ENCODE results near the gene WDR73. TPM values are rescaled to one million over a fixed set of nuclear protein-coding genes. Genes with fewer than 3 reads are reported as not detected.
A peak's percentile ranks its signal among the peaks of the same experiment; 100 is the strongest.

The WDR73 gene
- total RNA-seq, 1 experiment from 2014 or later, result 35.6 TPM

DNA sequence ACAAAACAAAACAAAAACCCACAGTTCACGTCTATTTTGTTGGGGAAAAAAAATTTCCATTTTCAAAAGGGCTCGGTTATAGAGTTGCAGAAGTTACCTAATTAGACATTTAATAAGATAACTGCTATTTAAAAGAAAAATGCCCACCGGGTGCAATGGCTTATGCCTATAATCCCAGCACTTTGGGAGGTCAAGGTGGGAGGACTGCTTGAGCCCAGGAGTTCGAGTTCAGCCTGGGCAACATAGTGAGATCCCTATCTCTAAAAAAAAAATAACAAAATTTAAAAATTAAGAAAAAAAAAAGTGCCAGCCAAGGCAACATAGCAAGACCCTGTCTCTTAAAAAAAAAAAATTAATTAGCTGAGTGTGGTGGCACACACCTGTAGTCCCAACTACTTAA, 42.7 kb upstream of the WDR73 start (continued):
- TF ChIP-seq, protein P1, sequence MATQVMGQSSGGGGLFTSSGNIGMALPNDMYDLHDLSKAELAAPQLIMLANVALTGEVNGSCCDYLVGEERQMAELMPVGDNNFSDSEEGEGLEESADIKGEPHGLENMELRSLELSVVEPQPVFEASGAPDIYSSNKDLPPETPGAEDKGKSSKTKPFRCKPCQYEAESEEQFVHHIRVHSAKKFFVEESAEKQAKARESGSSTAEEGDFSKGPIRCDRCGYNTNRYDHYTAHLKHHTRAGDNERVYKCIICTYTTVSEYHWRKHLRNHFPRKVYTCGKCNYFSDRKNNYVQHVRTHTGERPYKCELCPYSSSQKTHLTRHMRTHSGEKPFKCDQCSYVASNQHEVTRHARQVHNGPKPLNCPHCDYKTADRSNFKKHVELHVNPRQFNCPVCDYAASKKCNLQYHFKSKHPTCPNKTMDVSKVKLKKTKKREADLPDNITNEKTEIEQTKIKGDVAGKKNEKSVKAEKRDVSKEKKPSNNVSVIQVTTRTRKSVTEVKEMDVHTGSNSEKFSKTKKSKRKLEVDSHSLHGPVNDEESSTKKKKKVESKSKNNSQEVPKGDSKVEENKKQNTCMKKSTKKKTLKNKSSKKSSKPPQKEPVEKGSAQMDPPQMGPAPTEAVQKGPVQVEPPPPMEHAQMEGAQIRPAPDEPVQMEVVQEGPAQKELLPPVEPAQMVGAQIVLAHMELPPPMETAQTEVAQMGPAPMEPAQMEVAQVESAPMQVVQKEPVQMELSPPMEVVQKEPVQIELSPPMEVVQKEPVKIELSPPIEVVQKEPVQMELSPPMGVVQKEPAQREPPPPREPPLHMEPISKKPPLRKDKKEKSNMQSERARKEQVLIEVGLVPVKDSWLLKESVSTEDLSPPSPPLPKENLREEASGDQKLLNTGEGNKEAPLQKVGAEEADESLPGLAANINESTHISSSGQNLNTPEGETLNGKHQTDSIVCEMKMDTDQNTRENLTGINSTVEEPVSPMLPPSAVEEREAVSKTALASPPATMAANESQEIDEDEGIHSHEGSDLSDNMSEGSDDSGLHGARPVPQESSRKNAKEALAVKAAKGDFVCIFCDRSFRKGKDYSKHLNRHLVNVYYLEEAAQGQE (IDR thresholded peaks at IDR 0.05; ENCODE audit: low read depth), result no peak
- no peak for TF ChIP-seq SIN3A (IDR thresholded peaks at IDR 0.05; ENCODE audit: low read depth)
- no peak for TF ChIP-seq POLR2A (IDR thresholded peaks at IDR 0.05; ENCODE audit: borderline replicate concordance, extremely low read depth, insufficient read depth, insufficient read length)
- TF ChIP-seq CBX3 (IDR thresholded peaks at IDR 0.05; ENCODE audit: low read depth), result no peak
- TF ChIP-seq SP1 (IDR thresholded peaks at IDR 0.05; ENCODE audit: low read depth), result no peak
- no peak for TF ChIP-seq FOSL1 (IDR thresholded peaks at IDR 0.05; ENCODE audit: low read depth)
- TF ChIP-seq SRF (IDR thresholded peaks at IDR 0.05; ENCODE audit: low read depth), result no peak
- TF ChIP-seq EZH2phosphoT487 (IDR thresholded peaks at IDR 0.05; ENCODE audit: borderline replicate concordance), result no peak

DNA sequence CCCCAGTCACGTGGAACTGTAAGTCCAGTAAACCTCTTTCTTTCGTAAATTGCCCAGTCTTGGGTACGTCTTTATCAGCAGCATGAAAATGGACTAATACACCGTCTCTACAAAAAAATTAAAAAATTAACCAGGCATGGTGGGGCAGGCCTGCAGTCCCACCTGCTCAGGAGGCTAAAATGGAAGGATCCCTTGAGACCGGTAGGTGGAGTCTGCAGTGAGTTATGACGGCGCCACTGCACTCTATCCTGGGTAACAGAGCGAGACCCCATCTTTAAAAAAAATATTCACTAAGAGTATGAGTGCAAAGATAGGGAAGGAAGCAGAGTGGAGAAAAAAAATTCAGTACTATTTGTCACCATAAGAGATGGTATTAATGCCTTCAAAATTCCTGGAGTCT, 36.3 kb upstream of the WDR73 start:
- Histone ChIP-seq H3K27ac (ENCODE audit: low read depth, low read length) (no peak overlapping the region), H3K4me3 (replicated peaks in 1 of 2; ENCODE audit: low read depth in 1 of 2, low read length in 2 of 2) (no peak overlapping the region), H3K4me2 (ENCODE audit: low read length) (no peak overlapping the region), H3K36me3 (ENCODE audit: control insufficient read depth in 1 of 2, insufficient read depth in 2 of 2, low read length in 2 of 2) (peaks cover 7 to 18% of the 10 kb centered on the region in 2 experiments; a peak in 2 of 4 replicates), H3K9ac (ENCODE audit: low read length) (no peak overlapping the region), H3K79me2 (ENCODE audit: insufficient read depth, low read length) (peaks cover 70% of the 10 kb centered on the region), H3K27me3 (ENCODE audit: insufficient read depth, low read length) (no peaks in the 10 kb centered on the region), H4K20me1 (ENCODE audit: insufficient read depth) (no peaks in the 10 kb centered on the region; the same call in 1 of the 2 replicates), H2AFZ (ENCODE audit: low read depth, low read length, poor library complexity, severe bottlenecking) (no peak overlapping the region), H3K4me1 (ENCODE audit: control insufficient read depth in 1 of 2, insufficient read depth in 2 of 2, low read length in 2 of 2) (peaks cover 13 to 28% of the 10 kb centered on the region in 2 experiments), H3K9me2 (ENCODE audit: insufficient read depth) (no peaks in the 10 kb centered on the region), H3K9me3 (ENCODE audit: control insufficient read depth in 1 of 2, insufficient read depth in 1 of 2, low read depth in 1 of 2, low read length in 2 of 2) (no peaks in the 10 kb centered on the region)
- no peak for TF ChIP-seq EZH2 (IDR thresholded peaks at IDR 0.05)
- CTCF ChIA-PET, result no interaction called here
- ATAC-seq, result no peak
- intact Hi-C loops (cut with micrococcal nuclease), result no loop called here
- no peak for DNase-seq (ENCODE audit: low read depth, low spot score)
- RAD21 ChIA-PET (ENCODE audit: low non-redundant PET in 1 of 2, low total read pairs in 2 of 2, uncharacterized antibody in 2 of 2, unreplicated experiment in 2 of 2), result no interaction called here
- TSS peak; percentile 16 for BruUV-seq (replicated peaks)
- POLR2A ChIA-PET, result no interaction called here
